HG02870 (cell line): ENCODE results near the gene NDUFV1.
A peak's percentile ranks its signal among the peaks of the same experiment; 100 is the strongest.
"Not testable (repeated sequence)": the region's sequence is repeated elsewhere in the genome, so short reads cannot be mapped to it uniquely, and the experiment has no call there.

Experiments
- ATAC-seq: cut with Tn5 transposase; IDR thresholded peaks from one replicate; pipeline ENCODE4 v1.9.1; 2021; ENCODE audit warnings: mild to moderate bottlenecking, moderate library complexity; ENCODE audit not compliant: unreplicated experiment

NDUFV1 gene

DNA sequence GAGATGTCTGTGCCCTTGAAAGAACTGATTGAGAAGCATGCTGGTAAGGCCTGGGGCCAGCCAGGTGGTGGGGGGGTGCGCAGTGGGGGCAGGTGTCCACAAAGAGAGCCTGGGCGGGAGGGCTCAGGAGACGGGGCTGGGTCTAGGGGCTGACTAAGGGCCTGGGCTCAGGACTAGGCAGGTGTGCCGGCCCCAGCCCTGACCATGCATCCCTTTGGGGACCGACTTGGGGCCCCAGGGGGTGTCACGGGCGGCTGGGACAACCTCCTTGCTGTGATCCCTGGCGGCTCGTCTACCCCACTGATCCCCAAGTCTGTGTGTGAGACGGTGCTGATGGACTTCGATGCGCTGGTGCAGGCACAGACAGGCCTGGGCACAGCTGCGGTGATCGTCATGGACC, 4.4 kb downstream of the NDUFV1 start:
- no peak for ATAC-seq

DNA sequence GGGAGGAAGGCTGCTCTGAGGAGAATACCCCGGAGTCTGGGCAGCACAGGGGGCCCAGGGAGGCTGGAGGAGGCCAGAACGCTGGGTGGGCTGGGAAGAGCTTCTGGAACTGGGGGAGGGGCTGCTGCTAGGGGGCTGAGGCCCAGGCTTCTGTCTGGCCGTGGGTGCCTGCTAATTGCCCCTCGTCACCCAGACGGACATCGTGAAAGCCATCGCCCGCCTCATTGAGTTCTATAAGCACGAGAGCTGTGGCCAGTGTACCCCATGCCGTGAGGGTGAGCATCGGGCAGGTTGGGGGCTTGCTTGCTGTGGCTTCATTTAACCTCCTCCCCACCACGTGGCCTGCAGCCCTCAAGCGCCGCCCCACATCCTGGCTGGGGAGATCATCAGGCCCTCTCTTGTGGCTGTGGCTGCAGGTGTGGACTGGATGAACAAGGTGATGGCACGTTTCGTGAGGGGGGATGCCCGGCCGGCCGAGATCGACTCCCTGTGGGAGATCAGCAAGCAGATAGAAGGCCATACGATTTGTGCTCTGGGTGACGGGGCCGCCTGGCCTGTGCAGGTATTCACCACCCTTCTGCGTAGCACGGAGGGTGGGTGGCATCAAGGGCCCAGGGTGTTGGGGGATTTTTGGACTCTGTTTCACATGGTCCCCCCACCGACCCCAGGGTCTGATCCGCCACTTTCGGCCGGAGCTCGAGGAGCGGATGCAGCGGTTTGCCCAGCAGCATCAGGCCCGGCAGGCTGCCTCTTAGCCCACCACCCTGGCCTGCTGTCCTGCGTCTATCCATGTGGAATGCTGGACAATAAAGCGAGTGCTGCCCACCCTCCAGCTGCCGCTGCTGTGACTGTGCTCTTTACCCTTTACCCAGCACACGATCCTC, 5.2 kb downstream of the NDUFV1 start:
- ATAC-seq: no peak

- ATAC-seq: no peak
Observed at GRCh38 chr11:67612751-67613150, 6.0 kb downstream of the NDUFV1 start.

DNA sequence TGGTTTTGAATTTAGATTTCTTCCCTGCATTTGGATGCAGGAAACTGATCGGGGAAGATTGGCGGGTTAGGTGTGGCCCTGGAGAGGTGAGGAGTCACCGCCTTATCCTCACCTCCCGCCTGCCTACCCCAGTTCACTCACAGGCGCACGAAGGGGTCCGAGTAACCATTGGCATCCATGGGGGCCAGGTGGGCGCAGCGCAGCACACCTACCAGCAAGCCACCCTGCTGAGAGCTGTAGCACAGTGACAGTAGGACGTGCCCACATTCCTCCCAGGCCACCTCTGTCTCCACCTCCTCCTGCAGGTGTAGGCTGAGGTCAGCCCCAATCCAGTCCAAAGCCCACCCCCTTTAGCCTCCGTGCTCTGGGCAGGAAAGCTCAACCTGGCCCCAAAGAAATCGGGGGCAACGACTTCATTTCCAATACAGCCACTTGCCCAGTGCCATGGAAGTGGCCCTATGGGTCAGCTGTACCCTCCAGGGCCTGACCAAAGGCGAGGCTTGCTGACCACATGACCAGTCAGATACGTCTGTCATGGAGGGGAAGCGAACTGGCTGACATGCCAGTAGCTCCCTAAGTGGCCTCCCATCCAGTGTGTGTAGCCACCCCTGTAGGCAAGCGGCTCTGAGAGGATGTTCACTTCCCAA, 6.7 kb downstream of the NDUFV1 start:
- no peak for ATAC-seq

GRCh38 chr11:67613960-67614715, 7.4 kb downstream of the NDUFV1 start:
- ATAC-seq: peak; percentile 79

DNA sequence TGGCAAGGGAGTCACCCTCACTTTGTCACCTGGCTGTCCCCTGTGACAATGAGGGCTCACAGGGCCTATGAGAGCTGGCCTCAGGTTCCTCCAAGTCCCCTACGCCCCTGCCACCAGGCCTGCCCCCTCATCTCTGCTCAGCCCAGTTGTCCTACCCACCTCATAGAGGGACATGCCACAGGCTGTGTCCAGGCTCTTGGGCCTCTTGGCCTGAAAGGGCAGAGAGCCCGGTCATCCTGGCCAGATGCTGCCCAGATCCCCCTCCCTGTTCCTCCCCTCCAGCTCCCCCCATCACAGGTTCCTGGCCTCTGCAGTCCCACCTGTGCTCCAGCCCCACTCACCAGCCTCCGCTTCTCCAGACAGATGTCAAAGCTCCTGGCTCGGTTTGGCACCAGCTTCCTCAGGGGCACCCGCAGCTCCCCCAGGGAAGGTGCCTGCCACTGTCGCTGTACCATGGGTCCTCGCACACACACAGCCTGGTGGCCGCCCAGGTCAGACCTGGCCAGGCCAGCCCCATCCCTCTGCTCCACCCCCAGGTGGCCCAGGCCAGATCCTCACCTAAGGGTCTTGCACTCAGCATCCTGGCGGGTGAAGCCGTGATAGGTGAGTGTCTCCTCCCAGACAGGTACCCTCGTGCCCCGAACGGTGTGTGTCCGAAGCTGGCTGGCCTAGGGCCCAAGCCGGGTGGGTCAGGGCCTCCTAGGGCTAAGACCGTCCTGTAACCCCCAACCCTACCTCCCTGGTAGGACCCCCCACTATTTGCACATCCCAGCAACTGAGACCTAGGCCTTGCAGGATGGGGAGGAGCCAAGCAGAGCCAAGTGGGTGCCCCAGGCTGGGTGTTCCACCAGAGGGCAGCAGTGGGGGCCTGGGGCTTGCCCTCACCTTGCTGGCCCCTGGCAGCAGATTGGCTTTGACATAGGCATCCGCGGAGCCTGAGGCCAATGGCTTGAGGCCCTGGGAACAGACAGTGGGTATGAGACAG, 8.3 kb downstream of the NDUFV1 start:
- ATAC-seq: no peak

GRCh38 chr11:67615728-67616430, 9.1 kb downstream of the NDUFV1 start:
- no peak for ATAC-seq

- no peak for ATAC-seq
Observed at GRCh38 chr11:67616431-67617242, 9.9 kb downstream of the NDUFV1 start.

- no peak for ATAC-seq
Observed at GRCh38 chr11:67617243-67617953, 10.7 kb downstream of the NDUFV1 start.

DNA sequence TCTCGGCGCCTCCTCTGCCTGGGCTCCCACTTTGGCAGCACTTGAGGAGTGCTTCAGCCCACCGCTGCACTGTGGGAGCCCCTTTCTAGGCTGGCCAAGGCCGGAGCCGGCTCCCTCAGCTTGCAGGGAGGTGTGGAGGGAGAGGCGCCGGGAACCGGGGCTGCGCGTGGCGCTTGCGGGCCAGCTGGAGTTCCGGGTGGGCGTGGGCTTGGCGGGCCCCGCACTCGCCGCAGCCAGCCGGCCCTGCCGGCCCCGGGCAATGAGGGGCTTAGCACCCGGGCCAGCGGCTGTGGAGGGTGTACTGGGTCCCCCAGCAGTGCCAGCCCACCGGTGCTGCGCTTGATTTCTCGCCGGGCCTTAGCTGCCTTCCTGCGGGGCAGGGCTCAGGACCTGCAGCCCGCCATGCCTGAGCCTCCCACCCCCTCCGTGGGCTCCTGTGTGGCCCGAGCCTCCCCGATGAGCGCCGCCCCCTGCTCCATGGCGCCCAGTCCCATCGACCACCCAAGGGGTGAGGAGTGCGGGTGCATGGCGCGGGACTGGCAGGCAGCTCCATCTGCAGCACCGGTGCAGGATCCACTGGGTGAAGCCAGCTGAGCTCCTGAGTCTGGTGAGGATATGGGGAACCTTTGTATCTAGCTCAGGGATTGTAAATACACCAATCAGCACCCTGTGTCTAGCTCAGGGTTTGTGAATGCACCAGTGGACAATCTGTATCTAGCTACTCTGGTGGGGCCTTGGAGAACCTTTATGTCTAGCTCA, 12.3 kb downstream of the NDUFV1 start:
- ATAC-seq: not testable (repeated sequence)

DNA sequence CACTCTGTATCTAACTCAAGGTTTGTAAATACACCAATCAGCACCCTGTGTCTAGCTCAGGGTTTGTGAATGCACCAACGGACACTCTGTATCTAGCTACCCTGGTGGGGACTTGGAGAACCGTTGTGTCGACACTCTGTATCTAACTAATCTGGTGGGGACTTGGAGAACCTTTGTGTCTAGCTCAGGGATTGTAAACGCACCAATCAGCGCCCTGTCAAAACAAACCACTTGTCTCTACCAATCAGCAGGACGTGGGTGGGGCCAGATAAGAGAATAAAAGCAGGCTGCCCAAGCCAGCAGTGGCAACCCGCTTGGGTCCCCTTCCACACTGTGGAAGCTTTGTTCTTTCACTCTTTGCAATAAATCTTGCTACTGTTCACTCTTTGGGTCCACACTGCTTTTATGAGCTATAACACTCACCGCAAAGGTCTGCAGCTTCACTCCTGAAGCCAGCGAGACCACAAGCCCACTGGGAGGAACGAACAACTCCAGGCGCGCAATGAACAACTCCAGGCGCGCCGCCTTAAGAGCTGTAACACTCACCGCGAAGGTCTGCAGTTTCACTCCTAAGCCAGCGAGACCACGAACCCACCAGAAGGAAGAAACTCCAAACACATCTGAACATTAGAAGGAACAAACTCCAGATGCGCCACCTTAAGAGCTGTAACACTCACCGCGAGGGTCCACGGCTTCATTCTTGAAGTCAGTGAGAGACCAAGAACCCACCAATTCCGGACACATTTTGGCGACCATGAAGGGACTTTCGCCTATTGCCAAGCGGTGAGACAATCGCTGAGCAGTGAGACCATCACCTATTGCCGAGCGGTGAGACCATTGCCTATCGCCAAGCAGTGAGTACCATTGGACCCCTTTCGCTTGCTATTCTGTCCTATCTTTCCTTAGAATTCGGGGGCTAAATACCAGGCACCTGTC, 13.2 kb downstream of the NDUFV1 start:
- not testable (repeated sequence) for ATAC-seq

GRCh38 chr11:67620621-67621020, 13.9 kb downstream of the NDUFV1 start:
- not testable (repeated sequence) for ATAC-seq

DNA sequence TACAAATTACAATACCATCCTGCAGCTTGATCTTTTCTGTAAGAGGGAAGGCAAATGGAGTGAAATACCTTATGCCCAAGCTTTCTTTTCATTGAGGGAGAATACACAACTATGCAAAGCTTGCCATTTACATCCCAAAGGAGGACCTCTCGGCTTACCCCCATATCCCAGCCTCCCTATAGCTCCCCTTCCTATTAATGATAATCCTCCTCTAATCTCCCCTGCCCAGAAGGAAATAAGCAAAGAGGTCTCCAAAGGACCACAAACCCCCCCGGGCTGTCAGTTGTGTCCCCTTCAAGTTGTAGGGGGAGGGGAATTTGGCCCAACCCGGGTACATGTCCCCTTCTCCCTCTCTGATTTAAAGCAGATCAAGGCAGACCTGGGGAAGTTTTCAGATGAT, 15.2 kb downstream of the NDUFV1 start:
- not testable (repeated sequence) for ATAC-seq

GRCh38 chr11:67622905-67623304, 16.2 kb downstream of the NDUFV1 start:
- not testable (repeated sequence) for ATAC-seq

DNA sequence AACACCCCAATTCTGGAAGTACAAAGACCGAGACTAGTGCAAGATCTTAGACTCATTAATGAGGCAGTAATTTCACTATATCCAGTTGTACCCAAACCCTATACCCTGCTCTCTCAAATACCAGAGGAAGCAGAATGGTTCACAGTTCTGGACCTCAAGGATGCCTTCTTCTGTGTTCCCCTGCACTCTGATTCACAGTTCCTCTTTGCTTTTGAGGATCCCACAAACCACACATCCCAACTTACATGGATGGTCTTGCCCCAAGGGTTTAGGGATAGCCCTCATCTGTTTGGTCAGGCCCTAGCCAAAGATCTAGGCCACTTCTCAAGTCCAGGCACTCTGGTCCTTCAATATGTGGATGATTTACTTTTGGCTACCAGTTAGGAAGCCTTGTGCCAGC, 17.1 kb downstream of the NDUFV1 start:
- not testable (repeated sequence) for ATAC-seq

GRCh38 chr11:67626131-67626833, 19.5 kb downstream of the NDUFV1 start:
- ATAC-seq: not testable (repeated sequence)
